OCI-LY1 (cell line): ENCODE data around the gene VRK1.

Experiments
- H2AFZ ChIP-seq: fragments of 200-600 bp; sonication (generic), shearing (Covaris generic); 2 replicates; pipeline ENCODE4 v1.6.0; 2014; ENCODE audit warnings: antibody characterized with exemption, mild to moderate bottlenecking, low read length
- H3F3A ChIP-seq: fragments of 200-600 bp; sonication (generic), shearing (Covaris generic); 2 replicates; pipeline ENCODE4 v1.6.0; 2014; ENCODE audit warnings: mild to moderate bottlenecking, antibody characterized with exemption, low read length, moderate library complexity; ENCODE audit not compliant: insufficient read depth
- H3K27ac ChIP-seq: fragments of 200-600 bp; sonication (generic); 2 replicates; pipeline ENCODE4 v1.5.1; 2014; ENCODE audit warnings: low read length, mixed run types, mild to moderate bottlenecking, low read depth; ENCODE audit not compliant: poor library complexity, severe bottlenecking
- H3K27me3 ChIP-seq: fragments of 200-600 bp; sonication (generic); 2 replicates; pipeline ENCODE4 v1.6.0; 2014; ENCODE audit warnings: antibody characterized with exemption, mild to moderate bottlenecking, low read length, moderate library complexity; ENCODE audit not compliant: insufficient read depth
- H3K36me3 ChIP-seq: fragments of 200-600 bp; sonication (generic); 2 replicates; pipeline ENCODE4 v1.6.1; 2014; ENCODE audit warnings: mild to moderate bottlenecking, antibody characterized with exemption, low read length, moderate library complexity, mixed read lengths; ENCODE audit not compliant: insufficient read depth
- H3K4me1 ChIP-seq: fragments of 200-600 bp; sonication (generic); 2 replicates; pipeline ENCODE4 v1.5.1; 2014; ENCODE audit warnings: mild to moderate bottlenecking, low read length, moderate library complexity; ENCODE audit not compliant: insufficient read depth, severe bottlenecking
- H3K4me2 ChIP-seq: fragments of 200-600 bp; sonication (generic), shearing (Covaris generic); 2 replicates; pipeline ENCODE4 v1.6.1; 2014; ENCODE audit warnings: low read length
- H3K4me3 ChIP-seq: fragments of 200-600 bp; sonication (generic); 2 replicates; pipeline ENCODE4 v1.5.1; 2014; ENCODE audit warnings: low read length, low read depth, mild to moderate bottlenecking, mixed read lengths; ENCODE audit not compliant: poor library complexity, severe bottlenecking
- H3K79me2 ChIP-seq: fragments of 200-600 bp; shearing (Covaris generic); 2 replicates; pipeline ENCODE4 v1.6.1; 2016; ENCODE audit warnings: mixed run types, low read length, mixed read lengths; ENCODE audit not compliant: insufficient read depth
- H3K9ac ChIP-seq: fragments of 200-600 bp; sonication (generic), shearing (Covaris generic); 2 replicates; pipeline ENCODE4 v1.6.1; 2014; ENCODE audit warnings: mild to moderate bottlenecking, low read length, mixed read lengths
- H3K9me2 ChIP-seq: fragments of 200-600 bp; sonication (generic), shearing (Covaris generic); 2 replicates; pipeline ENCODE4 v1.6.1; 2014; ENCODE audit warnings: low read depth, mild to moderate bottlenecking, low read length, mixed read lengths
- H3K9me3 ChIP-seq: fragments of 200-600 bp; shearing (Covaris generic); 2 replicates; pipeline ENCODE4 v1.6.1; 2014; ENCODE audit warnings: low read length, mixed read lengths
- H4K20me1 ChIP-seq: fragments of 200-600 bp; sonication (generic), shearing (Covaris generic); 2 replicates; pipeline ENCODE4 v1.6.0; 2016; ENCODE audit warnings: mild to moderate bottlenecking, low read length; ENCODE audit not compliant: insufficient read depth
- EZH2 ChIP-seq: fragments of 200-600 bp; sonication (generic), shearing (Covaris generic); IDR thresholded peaks from 2 replicates; pipeline ENCODE4 v1.8.0; 2017; ENCODE audit warnings: borderline replicate concordance, mixed run types, mild to moderate bottlenecking, antibody characterized with exemption, low read length, moderate library complexity, mixed read lengths
- TF ChIP-seq, protein P1 (sequence below): fragments of 200-600 bp; sonication (generic), shearing (Covaris generic); IDR thresholded peaks from 2 replicates; pipeline ENCODE4 v1.5.1; 2017; ENCODE audit warnings: mild to moderate bottlenecking, antibody characterized with exemption, low read length, moderate library complexity, mixed read lengths

Gene VRK1

DNA sequence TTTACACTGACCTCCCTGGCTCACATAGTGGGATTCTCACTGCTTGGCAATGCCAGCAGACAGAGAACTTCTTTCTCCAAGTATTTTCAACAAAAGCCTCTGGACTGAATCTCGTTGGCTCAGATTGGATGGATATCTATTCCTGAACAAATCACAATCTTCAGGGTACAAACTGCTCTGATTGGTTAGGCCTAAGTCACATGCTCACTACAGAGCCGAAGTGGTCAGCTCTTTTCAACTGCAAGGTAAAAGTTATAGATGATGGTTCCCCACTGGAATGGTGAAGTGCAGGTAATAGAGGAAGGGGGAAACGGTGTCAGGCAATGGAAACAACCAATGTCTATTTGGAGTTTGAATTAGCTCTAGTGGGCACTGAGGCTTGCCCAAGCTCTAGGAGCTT, 16.7 kb upstream of the VRK1 start:
- Histone ChIP-seq H3K9me2 (no peaks in the 10 kb centered on the region), H3K36me3 (no peaks in the 10 kb centered on the region), H3F3A (no peaks in the 10 kb centered on the region), H3K27ac (no peak overlapping the region), H3K79me2 (no peaks in the 10 kb centered on the region), H3K4me2 (no peak overlapping the region), H2AFZ (no peak overlapping the region), H3K4me3 (no peak overlapping the region), H3K4me1 (no peaks in the 10 kb centered on the region), H4K20me1 (no peaks in the 10 kb centered on the region), H3K9me3 (no peaks in the 10 kb centered on the region), H3K27me3 (no peaks in the 10 kb centered on the region), H3K9ac (no peak overlapping the region)
- no peak for TF ChIP-seq EZH2
- TF ChIP-seq, protein P1, sequence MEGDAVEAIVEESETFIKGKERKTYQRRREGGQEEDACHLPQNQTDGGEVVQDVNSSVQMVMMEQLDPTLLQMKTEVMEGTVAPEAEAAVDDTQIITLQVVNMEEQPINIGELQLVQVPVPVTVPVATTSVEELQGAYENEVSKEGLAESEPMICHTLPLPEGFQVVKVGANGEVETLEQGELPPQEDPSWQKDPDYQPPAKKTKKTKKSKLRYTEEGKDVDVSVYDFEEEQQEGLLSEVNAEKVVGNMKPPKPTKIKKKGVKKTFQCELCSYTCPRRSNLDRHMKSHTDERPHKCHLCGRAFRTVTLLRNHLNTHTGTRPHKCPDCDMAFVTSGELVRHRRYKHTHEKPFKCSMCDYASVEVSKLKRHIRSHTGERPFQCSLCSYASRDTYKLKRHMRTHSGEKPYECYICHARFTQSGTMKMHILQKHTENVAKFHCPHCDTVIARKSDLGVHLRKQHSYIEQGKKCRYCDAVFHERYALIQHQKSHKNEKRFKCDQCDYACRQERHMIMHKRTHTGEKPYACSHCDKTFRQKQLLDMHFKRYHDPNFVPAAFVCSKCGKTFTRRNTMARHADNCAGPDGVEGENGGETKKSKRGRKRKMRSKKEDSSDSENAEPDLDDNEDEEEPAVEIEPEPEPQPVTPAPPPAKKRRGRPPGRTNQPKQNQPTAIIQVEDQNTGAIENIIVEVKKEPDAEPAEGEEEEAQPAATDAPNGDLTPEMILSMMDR, result no peak

DNA sequence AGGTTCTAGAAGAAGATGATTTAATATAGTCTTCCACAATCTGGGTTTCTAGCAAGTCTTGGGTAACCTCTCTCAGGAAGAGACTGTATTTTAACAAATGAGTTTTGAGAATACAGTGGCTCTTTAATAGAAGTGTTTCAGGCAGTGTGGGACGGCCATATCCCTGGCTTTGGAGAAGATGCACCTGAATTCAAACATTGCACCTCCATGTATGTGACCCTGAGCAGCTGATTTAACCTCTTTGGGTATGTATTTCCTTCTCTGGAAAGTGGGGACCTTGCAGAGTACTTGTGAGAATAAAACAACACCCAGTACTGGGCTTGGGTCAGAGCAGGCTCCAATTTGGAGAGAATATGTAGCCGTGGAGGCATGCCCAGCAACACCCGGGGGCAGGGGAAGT, 15.8 kb upstream of the VRK1 start:
- Histone ChIP-seq H3K9me2 (no peaks in the 10 kb centered on the region), H3K4me3 (no peak overlapping the region), H3K9ac (no peak overlapping the region), H3K4me1 (no peaks in the 10 kb centered on the region), H3K9me3 (no peaks in the 10 kb centered on the region), H2AFZ (no peak overlapping the region), H3F3A (no peaks in the 10 kb centered on the region), H3K27me3 (no peaks in the 10 kb centered on the region), H3K36me3 (no peaks in the 10 kb centered on the region), H3K4me2 (no peak overlapping the region), H4K20me1 (no peaks in the 10 kb centered on the region), H3K27ac (no peak overlapping the region), H3K79me2 (no peaks in the 10 kb centered on the region)
- no peak for TF ChIP-seq EZH2
- TF ChIP-seq, protein P1, result no peak

DNA sequence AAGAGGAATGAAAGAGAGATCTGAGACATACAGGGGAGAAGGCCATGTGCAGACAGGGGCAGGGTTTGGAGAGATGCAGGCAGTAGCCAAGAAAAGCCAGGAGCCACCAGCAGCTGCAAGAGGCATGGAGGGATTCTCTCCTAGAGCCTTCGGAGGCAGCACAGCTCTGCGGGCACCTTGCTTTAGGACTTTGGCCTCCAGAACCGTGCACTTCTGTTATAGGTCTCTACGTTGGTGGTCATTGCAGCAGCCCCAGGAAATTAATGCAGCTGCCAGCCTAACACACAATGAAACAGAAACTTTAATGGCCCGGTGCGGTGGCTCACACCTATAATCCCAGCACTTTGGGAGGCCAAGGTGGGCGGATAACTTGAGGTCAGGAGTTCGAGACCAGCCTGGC, 14.7 kb upstream of the VRK1 start:
- TF ChIP-seq, protein P1, result no peak
- TF ChIP-seq EZH2, result no peak
- Histone ChIP-seq H3K79me2 (no peaks in the 10 kb centered on the region), H3K4me1 (no peaks in the 10 kb centered on the region), H3K27ac (no peak overlapping the region), H3K4me3 (no peak overlapping the region), H4K20me1 (no peaks in the 10 kb centered on the region), H3F3A (no peaks in the 10 kb centered on the region), H3K27me3 (no peaks in the 10 kb centered on the region), H3K9me3 (no peaks in the 10 kb centered on the region), H2AFZ (no peak overlapping the region), H3K9ac (no peak overlapping the region), H3K36me3 (no peaks in the 10 kb centered on the region), H3K9me2 (no peaks in the 10 kb centered on the region), H3K4me2 (no peak overlapping the region)
